Skeletal muscle cell (primary cell): ENCODE results near the gene LPIN1.

ENCODE experiments used
- DNase-seq: peaks from one replicate; pipeline ENCODE4 v3.0.0-alpha.2; 2010; ENCODE audit warnings: low read depth
- H3K4me3 ChIP-seq: 2 replicates; pipeline ENCODE4 v1.5.1; 2011; ENCODE audit warnings: low read depth, mild to moderate bottlenecking, control low read depth, low read length, moderate library complexity

Gene LPIN1

GRCh38 chr2:11872948-11873269 is 126.5 kb downstream of the LPIN1 start:
- H3K4me3 ChIP-seq: no peak overlapping the region

GRCh38 chr2:11873356-11874154 is 127.1 kb downstream of the LPIN1 start:
- peak; percentile 56 for DNase-seq
- H3K4me3 ChIP-seq: no peak overlapping the region

More at GRCh38 chr2:11872948-11873269, 126.5 kb downstream of the LPIN1 start:
- no peak for DNase-seq

DNA sequence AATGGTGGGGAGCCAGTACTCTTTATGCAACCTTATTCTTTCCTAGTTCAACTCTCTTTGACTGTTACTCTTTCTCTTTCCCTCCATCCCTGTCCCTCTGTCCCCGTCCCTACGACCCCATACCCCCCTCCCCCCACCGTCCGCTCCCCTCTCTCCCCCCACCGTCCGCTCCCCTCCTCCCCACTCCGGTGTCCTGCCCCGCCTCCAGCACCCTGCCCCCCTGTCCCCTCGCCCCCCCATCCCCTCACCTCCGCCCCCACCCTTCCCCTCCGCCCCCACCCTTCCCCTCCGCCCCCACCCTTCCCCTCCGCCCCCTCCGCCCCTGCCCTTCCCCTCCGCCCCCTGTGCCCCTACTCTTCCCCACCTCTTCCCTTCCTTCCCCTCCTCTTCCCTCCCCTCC is 128.4 kb downstream of the LPIN1 start:
- DNase-seq: no peak
- no peak overlapping the region for H3K4me3 ChIP-seq

GRCh38 chr2:11875481-11875880 is 129.0 kb downstream of the LPIN1 start:
- DNase-seq: no peak
- no peak overlapping the region for H3K4me3 ChIP-seq

DNA sequence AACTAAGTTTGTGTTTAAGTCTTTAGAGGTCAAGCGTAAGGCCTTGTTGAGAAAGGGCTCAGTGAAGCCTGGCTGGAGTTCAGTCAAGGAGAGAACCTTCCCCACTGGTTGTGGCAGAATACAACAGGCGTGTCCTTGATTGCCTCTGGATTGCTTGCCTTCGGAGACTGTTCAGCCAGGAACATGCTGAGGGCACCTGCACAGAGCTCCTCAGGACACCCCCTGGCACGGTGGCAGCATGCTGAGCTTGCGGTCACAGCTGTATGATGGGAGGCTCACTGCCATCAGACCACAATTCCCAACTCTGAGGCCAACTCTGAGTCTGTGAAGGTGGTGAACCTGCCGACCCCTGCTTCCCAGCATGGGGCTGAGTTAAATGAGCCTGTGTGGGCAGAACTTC is 130.0 kb downstream of the LPIN1 start:
- no peak overlapping the region for H3K4me3 ChIP-seq
- DNase-seq: no peak

- DNase-seq: no peak
- H3K4me3 ChIP-seq: no peak overlapping the region
Observed at GRCh38 chr2:11876889-11877288, 130.5 kb downstream of the LPIN1 start.
